ENCODE data around the gene CNGB1. TPM values are rescaled to one million over a fixed set of nuclear protein-coding genes. Genes with fewer than 3 reads are reported as not detected.
A peak's percentile ranks its signal among the peaks of the same experiment; 100 is the strongest.

CNGB1 gene
- polyA plus RNA-seq, 1 donor (not counting 4 experiments of a cell fraction or from before 2014, with no cell fraction given), result 0.08 TPM

DNA sequence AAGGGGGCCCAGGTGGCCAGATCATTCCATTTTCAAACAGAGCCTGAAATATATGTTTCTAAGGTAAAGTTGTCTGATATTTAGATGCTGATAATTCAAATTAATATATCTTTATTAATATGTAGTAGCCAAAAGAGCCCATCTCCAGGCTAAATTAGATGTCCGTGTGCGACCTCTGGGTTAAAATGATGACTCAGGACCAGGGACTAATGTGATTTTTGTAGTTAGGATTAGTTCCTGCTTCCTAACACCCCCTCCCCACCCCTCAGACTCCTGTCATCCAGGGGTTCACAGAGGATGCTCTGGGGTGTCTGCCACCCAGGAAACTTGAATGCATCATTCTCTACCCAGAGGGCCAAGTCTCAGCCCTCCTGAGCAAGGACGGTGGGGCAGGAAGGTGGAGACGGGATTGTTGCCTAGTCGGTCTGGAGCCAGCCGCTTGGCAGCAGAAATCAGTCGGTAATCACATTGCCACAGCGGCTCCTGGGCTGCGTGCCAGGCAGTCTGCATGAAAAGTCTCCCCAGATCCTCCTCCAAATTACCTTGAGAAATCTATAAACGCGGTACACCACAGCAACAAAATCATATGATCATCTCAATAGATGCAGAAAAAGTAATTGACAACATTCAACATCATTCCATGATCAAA is 29.8 kb downstream of the CNGB1 start:
- H3K9me1 ChIP-seq (ENCODE audit: control insufficient read depth, extremely low read depth, insufficient read depth, low read length), result no peaks in the 10 kb centered on the region
- no peak for TF ChIP-seq EZH2 (IDR thresholded peaks at IDR 0.05; ENCODE audit: low read length)
- TF ChIP-seq, protein P1, sequence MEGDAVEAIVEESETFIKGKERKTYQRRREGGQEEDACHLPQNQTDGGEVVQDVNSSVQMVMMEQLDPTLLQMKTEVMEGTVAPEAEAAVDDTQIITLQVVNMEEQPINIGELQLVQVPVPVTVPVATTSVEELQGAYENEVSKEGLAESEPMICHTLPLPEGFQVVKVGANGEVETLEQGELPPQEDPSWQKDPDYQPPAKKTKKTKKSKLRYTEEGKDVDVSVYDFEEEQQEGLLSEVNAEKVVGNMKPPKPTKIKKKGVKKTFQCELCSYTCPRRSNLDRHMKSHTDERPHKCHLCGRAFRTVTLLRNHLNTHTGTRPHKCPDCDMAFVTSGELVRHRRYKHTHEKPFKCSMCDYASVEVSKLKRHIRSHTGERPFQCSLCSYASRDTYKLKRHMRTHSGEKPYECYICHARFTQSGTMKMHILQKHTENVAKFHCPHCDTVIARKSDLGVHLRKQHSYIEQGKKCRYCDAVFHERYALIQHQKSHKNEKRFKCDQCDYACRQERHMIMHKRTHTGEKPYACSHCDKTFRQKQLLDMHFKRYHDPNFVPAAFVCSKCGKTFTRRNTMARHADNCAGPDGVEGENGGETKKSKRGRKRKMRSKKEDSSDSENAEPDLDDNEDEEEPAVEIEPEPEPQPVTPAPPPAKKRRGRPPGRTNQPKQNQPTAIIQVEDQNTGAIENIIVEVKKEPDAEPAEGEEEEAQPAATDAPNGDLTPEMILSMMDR (optimal IDR thresholded peaks at IDR 0.05 in 1 of 3, IDR thresholded peaks at IDR 0.05 in 1 of 3, conservative IDR thresholded peaks at IDR 0.05 in 1 of 3; ENCODE audit: extremely low read depth in 1 of 3, insufficient read depth in 2 of 3, low read length in 3 of 3), result no peak
- H3K4me2 ChIP-seq (ENCODE audit: control insufficient read depth, extremely low read depth, insufficient read depth, low read depth, low read length), result no peak overlapping the region
- H3K27ac ChIP-seq (ENCODE audit: control insufficient read depth, insufficient read depth, low read length), result no peak overlapping the region
- dilution Hi-C loops (cut with MboI; ENCODE audit: extremely low pct_ligation_motif_present, low sequenced_read_pairs), result no loop called here
- peak overlapping the region; percentile 36 for H2AFZ ChIP-seq (ENCODE audit: control insufficient read depth, low read length)
- H3K27me3 ChIP-seq (ENCODE audit: control insufficient read depth, extremely low read depth, insufficient read depth, low read length), result no peaks in the 10 kb centered on the region
- H3K36me3 ChIP-seq (ENCODE audit: control insufficient read depth in 2 of 2, extremely low read depth in 1 of 2, insufficient read depth in 2 of 2, low read length in 2 of 2), result no peaks in the 10 kb centered on the region
- no peak overlapping the region for H3K4me3 ChIP-seq (ENCODE audit: control insufficient read depth in 2 of 3, extremely low read depth in 1 of 3, insufficient read depth in 2 of 3, low read depth in 1 of 3, low read length in 3 of 3)
- FAIRE-seq (no peak), DNase-seq (ENCODE audit: low read depth, low spot score) (no peak)
- H3K9me3 ChIP-seq (ENCODE audit: control insufficient read depth, low read depth, low read length), result no peaks in the 10 kb centered on the region
- peaks cover 23% of the 10 kb centered on the region for H3K4me1 ChIP-seq (ENCODE audit: control insufficient read depth, extremely low read depth, insufficient read depth, low read length)
- H3K9ac ChIP-seq (ENCODE audit: control insufficient read depth, extremely low read depth, insufficient read depth, low read length), result no peak overlapping the region
- no peaks in the 10 kb centered on the region for H3K79me2 ChIP-seq (ENCODE audit: control insufficient read depth, insufficient read depth, low read length)
- H4K20me1 ChIP-seq (ENCODE audit: control insufficient read depth, extremely low read depth, insufficient read depth, low read length), result no peaks in the 10 kb centered on the region

DNA sequence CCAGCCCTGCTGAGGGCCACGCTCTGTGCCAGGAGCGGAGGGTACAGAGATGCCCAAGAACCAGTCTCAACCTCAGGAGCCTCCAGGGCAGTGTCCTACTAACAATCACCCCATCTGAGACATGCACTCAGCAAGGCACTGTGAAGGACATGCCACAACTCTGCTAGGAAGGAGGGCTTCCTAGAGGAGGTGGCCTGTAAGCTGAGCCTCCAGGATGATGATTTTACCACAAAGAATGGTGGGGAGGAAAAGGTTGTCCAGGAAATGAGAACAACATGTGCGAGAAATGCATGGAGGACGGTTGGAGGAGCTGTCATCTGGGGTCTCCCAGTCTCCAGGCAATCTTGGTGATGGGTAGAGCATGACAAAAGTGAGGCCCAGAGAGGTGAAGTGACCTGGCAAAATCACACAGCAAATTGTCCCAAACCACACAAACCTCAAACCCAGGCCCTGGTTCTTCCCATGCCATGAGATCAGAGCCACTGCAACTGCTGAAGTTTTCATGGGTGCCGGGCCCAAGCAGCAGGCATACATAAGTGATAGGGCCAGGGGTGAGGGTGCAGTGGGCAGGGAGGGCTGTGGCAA is 30.5 kb downstream of the CNGB1 start:
- H3K27ac ChIP-seq (ENCODE audit: control insufficient read depth, insufficient read depth, low read length), result no peak overlapping the region
- no peak overlapping the region for H2AFZ ChIP-seq (ENCODE audit: control insufficient read depth, low read length)
- TF ChIP-seq, protein P1 (optimal IDR thresholded peaks at IDR 0.05 in 1 of 3, IDR thresholded peaks at IDR 0.05 in 1 of 3, conservative IDR thresholded peaks at IDR 0.05 in 1 of 3; ENCODE audit: extremely low read depth in 1 of 3, insufficient read depth in 2 of 3, low read length in 3 of 3), result no peak
- H3K4me3 ChIP-seq (ENCODE audit: control insufficient read depth in 2 of 3, extremely low read depth in 1 of 3, insufficient read depth in 2 of 3, low read depth in 1 of 3, low read length in 3 of 3), result no peak overlapping the region
- no peaks in the 10 kb centered on the region for H3K79me2 ChIP-seq (ENCODE audit: control insufficient read depth, insufficient read depth, low read length)
- dilution Hi-C loops (cut with MboI; ENCODE audit: extremely low pct_ligation_motif_present, low sequenced_read_pairs), result no loop called here
- H3K36me3 ChIP-seq (ENCODE audit: control insufficient read depth in 2 of 2, extremely low read depth in 1 of 2, insufficient read depth in 2 of 2, low read length in 2 of 2), result no peaks in the 10 kb centered on the region
- peaks cover 23% of the 10 kb centered on the region for H3K4me1 ChIP-seq (ENCODE audit: control insufficient read depth, extremely low read depth, insufficient read depth, low read length)
- FAIRE-seq (no peak), DNase-seq (ENCODE audit: low read depth, low spot score) (no peak)
- no peak overlapping the region for H3K4me2 ChIP-seq (ENCODE audit: control insufficient read depth, extremely low read depth, insufficient read depth, low read depth, low read length)
- no peaks in the 10 kb centered on the region for H3K9me1 ChIP-seq (ENCODE audit: control insufficient read depth, extremely low read depth, insufficient read depth, low read length)
- H3K27me3 ChIP-seq (ENCODE audit: control insufficient read depth, extremely low read depth, insufficient read depth, low read length), result no peaks in the 10 kb centered on the region
- H4K20me1 ChIP-seq (ENCODE audit: control insufficient read depth, extremely low read depth, insufficient read depth, low read length), result no peaks in the 10 kb centered on the region
- no peaks in the 10 kb centered on the region for H3K9me3 ChIP-seq (ENCODE audit: control insufficient read depth, low read depth, low read length)
- no peak overlapping the region for H3K9ac ChIP-seq (ENCODE audit: control insufficient read depth, extremely low read depth, insufficient read depth, low read length)

Data from keratinocyte (primary cell).